Subcutaneous adipose tissue (tissue), 4 donors: ENCODE measurements around the gene HNRNPUL1. TPM values are rescaled to one million over a fixed set of nuclear protein-coding genes. Genes with fewer than 3 reads are reported as not detected.

Experiments used
- total RNA-seq, 4 donors: library from RNA; depleted of rRNA; stranded (reverse); fragments of >200 nt; gene quantifications; one replicate each; pipeline ENCODE4 v1.1.0, GENCODE V29; 2016
- TF ChIP-seq, protein P1 (sequence below): fragments of 450-650 bp; IDR thresholded peaks from one replicate; pipeline ENCODE4 v1.5.1; 2016; ENCODE audit warnings: low read depth, mild to moderate bottlenecking, control low read depth, antibody characterized with exemption, moderate library complexity

The HNRNPUL1 gene
- total RNA-seq, 4 donors from 2014 or later = 83.3 to 178 (median 135) TPM

DNA sequence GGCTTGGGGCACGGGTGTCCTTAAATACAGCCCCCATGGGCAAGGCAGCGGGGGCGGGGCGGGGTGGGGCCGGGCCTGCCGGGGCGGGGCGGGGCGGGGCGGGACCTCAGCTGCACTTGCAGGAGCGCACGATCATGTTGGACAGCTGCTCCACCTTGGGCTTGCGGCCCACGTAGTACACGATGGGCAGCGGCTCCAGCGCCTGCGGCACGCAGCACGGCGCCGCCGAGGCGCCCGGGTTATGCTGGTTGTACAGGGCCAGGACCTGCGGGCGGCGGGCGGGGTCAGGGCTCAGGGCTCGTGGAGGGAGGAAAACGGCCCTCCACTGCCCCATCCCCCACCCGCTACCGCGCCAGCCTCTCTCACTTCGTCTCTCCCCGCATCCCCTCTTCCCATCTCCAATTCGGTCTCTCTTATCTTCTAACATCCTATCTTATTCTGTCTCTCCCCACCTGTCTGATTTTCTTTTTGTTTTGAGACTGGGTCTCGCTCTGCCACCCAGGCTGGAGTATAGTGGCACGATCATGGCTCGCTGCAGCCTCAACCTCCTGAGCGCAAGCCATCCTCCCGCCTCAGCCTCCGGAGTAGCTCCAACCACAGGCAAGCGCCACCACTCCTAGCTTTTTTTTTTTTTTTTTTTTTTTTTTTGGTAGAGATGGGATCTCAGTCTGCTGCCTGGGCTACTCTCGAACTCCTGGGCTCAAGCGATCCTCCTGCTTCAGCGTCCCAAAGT lies 66.9 kb downstream of the HNRNPUL1 start:
- TF ChIP-seq, protein P1, sequence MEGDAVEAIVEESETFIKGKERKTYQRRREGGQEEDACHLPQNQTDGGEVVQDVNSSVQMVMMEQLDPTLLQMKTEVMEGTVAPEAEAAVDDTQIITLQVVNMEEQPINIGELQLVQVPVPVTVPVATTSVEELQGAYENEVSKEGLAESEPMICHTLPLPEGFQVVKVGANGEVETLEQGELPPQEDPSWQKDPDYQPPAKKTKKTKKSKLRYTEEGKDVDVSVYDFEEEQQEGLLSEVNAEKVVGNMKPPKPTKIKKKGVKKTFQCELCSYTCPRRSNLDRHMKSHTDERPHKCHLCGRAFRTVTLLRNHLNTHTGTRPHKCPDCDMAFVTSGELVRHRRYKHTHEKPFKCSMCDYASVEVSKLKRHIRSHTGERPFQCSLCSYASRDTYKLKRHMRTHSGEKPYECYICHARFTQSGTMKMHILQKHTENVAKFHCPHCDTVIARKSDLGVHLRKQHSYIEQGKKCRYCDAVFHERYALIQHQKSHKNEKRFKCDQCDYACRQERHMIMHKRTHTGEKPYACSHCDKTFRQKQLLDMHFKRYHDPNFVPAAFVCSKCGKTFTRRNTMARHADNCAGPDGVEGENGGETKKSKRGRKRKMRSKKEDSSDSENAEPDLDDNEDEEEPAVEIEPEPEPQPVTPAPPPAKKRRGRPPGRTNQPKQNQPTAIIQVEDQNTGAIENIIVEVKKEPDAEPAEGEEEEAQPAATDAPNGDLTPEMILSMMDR = no peak

DNA sequence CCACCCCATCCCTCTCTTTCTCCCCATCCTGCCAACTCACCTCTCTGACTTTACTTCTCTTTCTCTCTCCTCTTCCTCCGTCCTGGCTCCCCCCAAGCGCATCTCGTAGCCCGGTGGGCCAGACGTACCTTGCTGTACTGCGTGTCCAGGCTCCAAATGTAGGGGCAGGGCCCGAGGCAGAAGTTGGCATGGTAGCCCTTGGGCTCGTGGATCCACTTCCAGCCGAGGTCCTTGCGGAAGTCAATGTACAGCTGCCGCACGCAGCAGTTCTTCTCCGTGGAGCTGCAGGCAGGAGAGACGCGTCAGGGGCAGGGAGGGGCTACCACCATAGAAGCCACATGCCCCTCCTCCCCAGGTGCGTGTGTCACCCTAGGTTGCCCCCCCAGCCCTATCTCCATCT lies 67.8 kb downstream of the HNRNPUL1 start:
- TF ChIP-seq, protein P1 = no peak

DNA sequence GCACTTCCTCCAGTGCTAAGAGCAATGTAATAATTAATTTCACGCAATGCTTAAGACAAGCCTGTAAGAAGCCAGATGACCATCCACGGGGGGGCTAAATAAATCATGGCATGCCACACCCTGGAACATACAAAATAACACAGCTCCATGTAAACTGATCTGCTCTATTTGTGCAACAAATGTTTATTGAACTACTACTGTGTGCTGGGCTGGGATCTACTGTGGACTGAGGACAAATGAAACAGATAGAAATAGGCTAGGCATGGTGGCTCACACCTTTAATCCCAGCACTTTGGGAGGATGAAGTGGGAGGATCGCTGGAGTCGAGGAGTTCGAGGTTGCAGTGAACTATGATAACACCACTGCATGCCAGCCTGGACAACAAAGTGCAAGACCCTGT lies 68.3 kb downstream of the HNRNPUL1 start:
- TF ChIP-seq, protein P1 = no peak

DNA sequence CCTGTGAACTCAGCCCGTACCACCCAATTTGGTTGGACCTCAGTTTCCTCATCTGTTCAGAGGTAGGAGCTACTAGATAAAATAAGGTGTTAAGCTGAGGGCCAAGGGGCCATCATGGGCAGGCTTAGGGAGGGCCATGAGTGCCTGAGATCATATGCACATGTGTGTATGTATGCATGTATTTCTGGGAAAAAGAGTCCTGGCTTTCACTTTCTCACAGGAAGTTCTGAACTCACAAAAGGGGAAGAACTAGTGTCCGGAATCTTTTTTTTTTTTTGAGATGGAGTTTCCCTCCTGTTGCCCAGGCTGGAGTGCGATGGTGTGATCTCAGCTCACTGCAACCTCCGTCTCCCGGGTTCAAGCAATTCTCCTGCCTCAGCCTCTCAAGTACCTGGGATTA lies 70.6 kb downstream of the HNRNPUL1 start:
- TF ChIP-seq, protein P1 = no peak

DNA sequence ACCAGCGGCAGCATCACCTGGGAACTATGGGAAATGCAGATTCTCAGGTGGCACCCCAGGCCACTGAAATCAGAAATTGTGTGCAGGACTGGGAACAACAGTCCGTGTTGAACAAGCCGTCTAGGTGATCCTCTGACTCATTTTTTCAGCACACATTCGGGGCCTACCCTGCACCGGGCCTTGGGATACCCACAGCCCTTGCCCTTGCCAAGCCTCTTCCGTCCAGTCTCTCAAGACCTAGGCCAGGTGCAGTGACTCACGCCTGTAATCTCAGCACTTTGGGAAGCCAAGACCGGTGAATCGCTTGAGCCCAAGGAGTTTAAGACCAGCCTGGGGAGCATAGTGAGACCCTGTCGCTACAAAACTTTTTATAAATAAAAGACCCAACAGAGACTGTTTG lies 71.3 kb downstream of the HNRNPUL1 start:
- TF ChIP-seq, protein P1 = no peak

DNA sequence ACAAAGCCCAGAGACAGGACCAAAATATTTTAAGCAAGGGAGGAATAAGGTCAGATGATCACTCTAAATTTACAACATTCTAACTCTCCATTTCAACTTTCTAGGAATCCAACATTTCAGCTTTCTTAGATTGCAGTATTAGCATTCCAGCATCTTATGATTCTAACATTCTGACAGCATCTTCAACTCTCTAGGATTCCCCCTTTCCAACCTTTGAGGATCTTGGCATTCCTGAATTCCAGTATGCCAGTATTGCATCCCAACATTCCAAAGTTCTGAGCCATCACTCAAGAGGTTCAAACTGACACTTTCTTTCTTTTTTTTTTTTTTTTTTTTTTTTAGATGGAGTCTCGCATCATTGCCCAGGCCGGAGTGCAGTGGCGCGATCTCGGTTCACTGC lies 75.8 kb downstream of the HNRNPUL1 start:
- TF ChIP-seq, protein P1 = no peak

DNA sequence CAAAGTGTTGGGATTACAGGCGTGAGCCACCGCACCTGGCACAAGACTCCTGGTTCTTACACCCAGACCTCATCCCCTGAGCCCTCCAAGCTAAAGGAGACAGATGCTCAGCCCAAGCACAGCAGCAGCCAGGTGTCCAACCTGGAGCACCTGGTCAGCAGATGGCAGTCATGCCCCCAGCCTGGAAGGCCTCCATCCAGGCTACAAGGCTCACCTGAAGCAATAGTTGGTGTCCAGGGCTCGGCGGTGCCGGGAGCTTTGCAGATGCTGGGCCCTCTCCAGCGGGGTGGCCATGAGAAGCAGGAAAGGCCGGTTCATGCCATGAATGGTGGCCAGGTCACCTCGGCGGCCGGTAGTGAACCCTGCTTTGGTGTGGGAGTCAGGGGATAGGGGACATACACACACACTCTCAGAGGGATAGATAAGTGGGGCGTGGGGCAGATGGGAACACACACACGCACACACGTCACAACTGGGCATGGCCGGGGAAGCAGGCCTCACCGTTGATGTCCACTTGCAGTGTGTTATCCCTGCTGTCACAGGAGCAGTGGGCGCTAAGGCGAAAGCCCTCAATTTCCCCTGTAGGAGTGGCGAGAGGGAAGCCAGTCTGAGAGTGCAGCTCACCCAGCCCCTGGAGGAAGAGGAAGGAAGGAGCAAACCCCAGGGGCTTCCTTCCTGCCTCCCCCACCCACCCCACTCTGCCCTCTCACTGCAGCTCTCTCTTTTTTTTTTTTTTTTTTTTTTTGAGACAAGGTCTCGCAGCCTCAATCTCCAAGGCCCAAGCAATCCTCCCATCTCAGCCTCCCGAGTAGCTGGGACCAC lies 77.7 kb downstream of the HNRNPUL1 start:
- TF ChIP-seq, protein P1 = no peak
